GM23248 (cell line): ENCODE results near the gene LBX2. TPM values are rescaled to one million over a fixed set of nuclear protein-coding genes. Genes with fewer than 3 reads are reported as not detected.

Experiments
- DNase-seq: peaks from one replicate; pipeline ENCODE4 v3.0.0-alpha.2; 2015
- H2AFZ ChIP-seq: fragments of 200-600 bp; sonication (generic); 2 replicates; pipeline ENCODE4 v1.6.1; 2016; ENCODE audit warnings: antibody characterized with exemption
- H3F3A ChIP-seq: fragments of 200-600 bp; sonication (generic); 2 replicates; pipeline ENCODE4 v1.6.1; 2016; ENCODE audit warnings: mild to moderate bottlenecking, antibody characterized with exemption, mixed run types; ENCODE audit not compliant: insufficient read depth
- H3K27ac ChIP-seq: fragments of 200-600 bp; sonication (generic); 2 replicates; pipeline ENCODE4 v1.5.1; 2016; ENCODE audit warnings: mild to moderate bottlenecking
- H3K27me3 ChIP-seq: fragments of 200-600 bp; sonication (generic); replicated peaks from 2 replicates; pipeline ENCODE4 v1.6.1; 2016; ENCODE audit warnings: mild to moderate bottlenecking; ENCODE audit not compliant: insufficient read depth
- H3K36me3 ChIP-seq: fragments of 200-600 bp; sonication (generic); 2 replicates; pipeline ENCODE4 v1.6.1; 2016; ENCODE audit warnings: low read depth, mild to moderate bottlenecking
- H3K4me1 ChIP-seq: fragments of 200-600 bp; sonication (generic); 2 replicates; pipeline ENCODE4 v1.6.1; 2016; ENCODE audit warnings: mild to moderate bottlenecking; ENCODE audit not compliant: insufficient read depth
- H3K4me2 ChIP-seq: fragments of 200-600 bp; sonication (generic); one replicate; pipeline ENCODE4 v1.6.1; 2016; ENCODE audit warnings: mild to moderate bottlenecking; ENCODE audit not compliant: unreplicated experiment
- H3K4me3 ChIP-seq: fragments of 200-600 bp; sonication (generic); 2 replicates; pipeline ENCODE4 v1.5.1; 2016; ENCODE audit warnings: mild to moderate bottlenecking
- H3K79me2 ChIP-seq: fragments of 200-600 bp; sonication (generic); 2 replicates; pipeline ENCODE4 v1.6.1; 2016; ENCODE audit warnings: mild to moderate bottlenecking; ENCODE audit not compliant: insufficient read depth
- H3K9ac ChIP-seq: fragments of 200-600 bp; sonication (generic); 2 replicates; pipeline ENCODE4 v1.6.1; 2016; ENCODE audit warnings: mild to moderate bottlenecking
- H3K9me2 ChIP-seq: fragments of 200-600 bp; sonication (generic); 2 replicates; pipeline ENCODE4 v1.6.1; 2016; ENCODE audit warnings: mixed run types, mild to moderate bottlenecking, moderate library complexity; ENCODE audit not compliant: insufficient read depth
- H3K9me3 ChIP-seq: fragments of 200-600 bp; sonication (generic); one replicate; pipeline ENCODE4 v1.6.1; 2017; ENCODE audit warnings: low read depth
- H4K20me1 ChIP-seq: fragments of 200-600 bp; sonication (generic); 2 replicates; pipeline ENCODE4 v1.6.0; 2016; ENCODE audit not compliant: insufficient read depth
- EZH2 ChIP-seq: fragments of 200-600 bp; sonication (generic); IDR thresholded peaks from 2 replicates; pipeline ENCODE4 v1.6.1; 2018; ENCODE audit warnings: antibody characterized with exemption, mild to moderate bottlenecking; ENCODE audit not compliant: insufficient read depth, poor library complexity, severe bottlenecking
- EZH2phosphoT487 ChIP-seq: fragments of 200-600 bp; sonication (generic); IDR thresholded peaks from 2 replicates; pipeline ENCODE4 v1.6.1; 2018; ENCODE audit warnings: antibody characterized with exemption, moderate library complexity, mild to moderate bottlenecking, low read depth; ENCODE audit not compliant: insufficient read depth
- WGBS, 2 experiments: methylation state at CpG; one replicate each; pipeline ENCODE4 v1.1.6; 2015 to 2017; ENCODE audit warnings: low lambda C conversion rate in 2 of 2, low coverage in 1 of 2; ENCODE audit errors: missing lambda C conversion rate in 2 of 2; 5-methylcytosine and 5-hydroxymethylcytosine counted together
- in situ Hi-C: fragments of 300-500 bp; cut with MboI; formaldehyde crosslinking; loops from 2 replicates; pipeline ENCODE4 v1.15.0; 2020
- polyA plus RNA-seq: library from polyadenylated mRNA; unstranded; fragments of >200 nt; fragmentation: Nextera tagmentation; extraction: Ambion mirVana; gene quantifications from 2 replicates; pipeline ENCODE4 v1.2.1, GENCODE V29; 2016
- total RNA-seq: library from RNA; depleted of rRNA; stranded (reverse); fragments of >200 nt; shearing (Covaris generic); gene quantifications from 2 replicates; pipeline ENCODE4 v1.2.3, GENCODE V29; 2014

The LBX2 gene
- total and polyA plus RNA-seq, 2 experiments from 2014 or later, result 1.1 to 4.6 TPM

GRCh38 chr2:74458938-74459363 lies 40.5 kb downstream of the LBX2 start:
- Histone ChIP-seq H3K36me3 (no peaks in the 10 kb centered on the region; the same call in 1 of the 2 replicates), H3K9me2 (no peaks in the 10 kb centered on the region), H3K9ac (peak overlapping the region; percentile 84), H2AFZ (peak overlapping the region; percentile 23; the same call in 1 of the 2 replicates), H3K27ac (peak overlapping the region; percentile 60), H3K27me3 (no peaks in the 10 kb centered on the region), H3F3A (peaks cover 7% of the 10 kb centered on the region), H3K79me2 (peaks cover 45% of the 10 kb centered on the region), H3K4me1 (peaks cover 9% of the 10 kb centered on the region), H3K4me3 (peak overlapping the region; percentile 87), H3K9me3 (no peaks in the 10 kb centered on the region), H4K20me1 (no peaks in the 10 kb centered on the region), H3K4me2 (peak overlapping the region; percentile 93)
- in situ Hi-C loops, result no loop called here
- no peak for TF ChIP-seq EZH2phosphoT487
- no peak for TF ChIP-seq EZH2
- peak; percentile 48 for DNase-seq
- WGBS, 2 experiments, result 0 to 1% methylated on average over 10 of the region's 10 CpGs

- Histone ChIP-seq H3K9me3 (no peaks in the 10 kb centered on the region), H3K4me1 (peaks cover 9% of the 10 kb centered on the region), H3K36me3 (no peaks in the 10 kb centered on the region; the same call in 1 of the 2 replicates), H3F3A (peaks cover 7% of the 10 kb centered on the region), H3K9ac (peak within 1 kb of the TSS; percentile 84), H3K4me3 (peak within 1 kb of the TSS; percentile 87), H3K27me3 (no peaks in the 10 kb centered on the region), H3K4me2 (peak within 1 kb of the TSS; percentile 95), H3K9me2 (no peaks in the 10 kb centered on the region), H4K20me1 (no peaks in the 10 kb centered on the region), H2AFZ (peak within 1 kb of the TSS; percentile 91), H3K27ac (peak within 1 kb of the TSS; percentile 73), H3K79me2 (peaks cover 40% of the 10 kb centered on the region)
- peak; percentile 99 for DNase-seq
- in situ Hi-C loops, result no loop called here
- no peak for TF ChIP-seq EZH2phosphoT487
- no peak for TF ChIP-seq EZH2
- WGBS, 2 experiments, result 0 to 1% methylated on average over 36 to 38 of the region's 38 CpGs
These were observed 41.1 kb downstream of the LBX2 start, which contains the start of gene WBP1 for GRCh38 chr2:74458132-74458937. Gene WBP1 (plus strand): TSS chr2:74458438. CDS start chr2:74458603, 165 bp downstream.

- H3K4me1 ChIP-seq, result peaks cover 9% of the 10 kb centered on the region
- peak overlapping the region; percentile 73 for H3K27ac ChIP-seq
- no peaks in the 10 kb centered on the region; the same call in 1 of the 2 replicates for H3K36me3 ChIP-seq
- peaks cover 7% of the 10 kb centered on the region for H3F3A ChIP-seq
- H2AFZ ChIP-seq, result peak overlapping the region; percentile 91
- peak overlapping the region; percentile 95 for H3K4me2 ChIP-seq
- no peaks in the 10 kb centered on the region for H3K9me3 ChIP-seq
- in situ Hi-C loops, result no loop called here
- H3K79me2 ChIP-seq, result peaks cover 33% of the 10 kb centered on the region
- DNase-seq, result peak; percentile 77
- peak overlapping the region; percentile 80 for H3K9ac ChIP-seq
- TF ChIP-seq EZH2phosphoT487, result no peak
- no peak for TF ChIP-seq EZH2
- no peaks in the 10 kb centered on the region for H3K27me3 ChIP-seq
- H3K9me2 ChIP-seq, result no peaks in the 10 kb centered on the region
- WGBS, 2 experiments, result 2 to 3% methylated on average over 31 to 37 of the region's 46 CpGs
- H4K20me1 ChIP-seq, result no peaks in the 10 kb centered on the region
- H3K4me3 ChIP-seq, result peak overlapping the region; percentile 84
These were observed 41.8 kb downstream of the LBX2 start for GRCh38 chr2:74457549-74458131.

GRCh38 chr2:74457129-74457548 lies 42.3 kb downstream of the LBX2 start:
- peaks cover 7% of the 10 kb centered on the region; the same call in 1 of the 2 replicates for H3F3A ChIP-seq
- H3K79me2 ChIP-seq, result peaks cover 30% of the 10 kb centered on the region
- 1 to 2% methylated on average over 26 to 27 of the region's 27 CpGs for WGBS, 2 experiments
- no peak for TF ChIP-seq EZH2
- TF ChIP-seq EZH2phosphoT487, result no peak
- no peak for DNase-seq
- H3K4me3 ChIP-seq, result peak overlapping the region; percentile 84
- peak overlapping the region; percentile 80 for H3K9ac ChIP-seq
- H3K36me3 ChIP-seq, result no peaks in the 10 kb centered on the region; the same call in 1 of the 2 replicates
- no peaks in the 10 kb centered on the region for H3K27me3 ChIP-seq
- H3K4me2 ChIP-seq, result peak overlapping the region; percentile 95
- no peaks in the 10 kb centered on the region for H3K9me3 ChIP-seq
- H3K4me1 ChIP-seq, result peaks cover 9% of the 10 kb centered on the region
- H2AFZ ChIP-seq, result peak overlapping the region; percentile 91; the same call in 1 of the 2 replicates
- peak overlapping the region; percentile 73 for H3K27ac ChIP-seq
- no peaks in the 10 kb centered on the region for H3K9me2 ChIP-seq
- H4K20me1 ChIP-seq, result no peaks in the 10 kb centered on the region
- in situ Hi-C loops, result no loop called here
